HepG2 (cell line): ENCODE measurements around the gene RXYLT1. TPM values are rescaled to one million over a fixed set of nuclear protein-coding genes. Genes with fewer than 3 reads are reported as not detected.
A peak's percentile ranks its signal among the peaks of the same experiment; 100 is the strongest.

Source experiments
- AFF4 ChIP-seq: sonication (generic); formaldehyde crosslinking; IDR thresholded peaks from 2 replicates; pipeline ENCODE4 v1.4.0; 2020; ENCODE audit warnings: missing genetic modification reagents
- KLF6 ChIP-seq: IDR thresholded peaks from 2 replicates; pipeline ENCODE4 v1.8.0; 2016; ENCODE audit warnings: missing biosample characterization, missing genetic modification reagents
- MAFG ChIP-seq: sonication (generic); formaldehyde crosslinking; IDR thresholded peaks from 2 replicates; pipeline ENCODE4 v1.5.1; 2020; ENCODE audit warnings: mild to moderate bottlenecking, missing genetic modification reagents
- SPEN ChIP-seq: sonication (generic); formaldehyde crosslinking; IDR thresholded peaks from 2 replicates; pipeline ENCODE4 v1.5.1; 2020; ENCODE audit warnings: low read depth, mild to moderate bottlenecking, missing genetic modification reagents
- ZBTB33 ChIP-seq: sonication (generic); formaldehyde crosslinking; IDR thresholded peaks from 2 replicates; pipeline ENCODE4 v1.4.0; 2020; ENCODE audit warnings: missing genetic modification reagents
- ZBTB39 ChIP-seq: sonication (generic); formaldehyde crosslinking; IDR thresholded peaks from 2 replicates; pipeline ENCODE4 v1.5.0; 2020; ENCODE audit warnings: missing genetic modification reagents
- ZFAT ChIP-seq: sonication (generic); formaldehyde crosslinking; conservative IDR thresholded peaks from 2 replicates; pipeline ENCODE4 v1.8.1; 2023; ENCODE audit warnings: missing genetic modification reagents, inconsistent platforms
- ZNF136 ChIP-seq: sonication (generic); formaldehyde crosslinking; IDR thresholded peaks from 2 replicates; pipeline ENCODE4 v1.8.1; 2022; ENCODE audit warnings: low read depth, mild to moderate bottlenecking, moderate library complexity, missing genetic modification reagents
- ZNF224 ChIP-seq: sonication (generic); formaldehyde crosslinking; IDR thresholded peaks from 2 replicates; pipeline ENCODE4 v1.5.0; 2020; ENCODE audit warnings: mild to moderate bottlenecking, missing genetic modification reagents
- ZNF296 ChIP-seq: sonication (generic); formaldehyde crosslinking; conservative IDR thresholded peaks from 2 replicates; pipeline ENCODE4 v1.5.0; 2020; ENCODE audit warnings: mild to moderate bottlenecking, missing genetic modification reagents
- ZNF761 ChIP-seq: sonication (generic); formaldehyde crosslinking; conservative IDR thresholded peaks from 2 replicates; pipeline ENCODE4 v1.4.0; 2020; ENCODE audit warnings: mild to moderate bottlenecking, missing genetic modification reagents
- ZNF766 ChIP-seq: sonication (generic); formaldehyde crosslinking; IDR thresholded peaks from 2 replicates; pipeline ENCODE4 v1.5.0; 2020; ENCODE audit warnings: missing genetic modification reagents, borderline replicate concordance
- ZNF879 ChIP-seq: sonication (generic); formaldehyde crosslinking; IDR thresholded peaks from 2 replicates; pipeline ENCODE4 v1.8.1; 2023; ENCODE audit warnings: missing genetic modification reagents
- ZSCAN21 ChIP-seq: sonication (generic); formaldehyde crosslinking; IDR thresholded peaks from 2 replicates; pipeline ENCODE4 v1.8.0; 2022; ENCODE audit warnings: mild to moderate bottlenecking, missing genetic modification reagents, moderate library complexity, borderline replicate concordance
- ZSCAN29 ChIP-seq: sonication (generic); formaldehyde crosslinking; conservative IDR thresholded peaks from 2 replicates; pipeline ENCODE4 v1.4.0; 2020; ENCODE audit warnings: mild to moderate bottlenecking, missing genetic modification reagents
- ZSCAN9 ChIP-seq: IDR thresholded peaks from 2 replicates; pipeline ENCODE4 v1.6.1; 2016; ENCODE audit warnings: borderline replicate concordance
- polyA plus RNA-seq, 8 experiments: library from polyadenylated mRNA; depleted of rRNA in 3 of 8; stranded (reverse) in 7 of 8; unstranded in 1 of 8; fragments of >200 nt; fragmentation: Illumina TruSeq in 4 of 8; extraction: Trizol in 4 of 8; gene quantifications; 2 replicates each; pipeline versions ENCODE4 v1.2.1 to v1.2.3, GENCODE V29; 2011 to 2016; ENCODE audit warnings: low read depth in 4 of 8, missing spikeins in 1 of 8, mixed read lengths in 1 of 8; ENCODE audit not compliant: insufficient read depth in 1 of 8
- total RNA-seq, 5 experiments: library from RNA; depleted of rRNA; stranded (reverse); fragments of >200 nt; fragmentation: Illumina TruSeq; extraction: Trizol; gene quantifications; 2 replicates each; pipeline ENCODE4 v1.2.3, GENCODE V29; 2016; ENCODE audit warnings: low read depth in 1 of 5
- TF ChIP-seq, protein P1 (sequence below): sonication (generic); formaldehyde crosslinking; IDR thresholded peaks from 2 replicates; pipeline ENCODE4 v1.4.0; 2020; ENCODE audit warnings: missing genetic modification reagents, borderline replicate concordance
- TF ChIP-seq, protein P2 (sequence below): sonication (generic); formaldehyde crosslinking; IDR thresholded peaks from 2 replicates; pipeline ENCODE4 v1.5.0; 2020; ENCODE audit warnings: missing genetic modification reagents

The RXYLT1 gene
- total and polyA plus RNA-seq, 2 of the 13 experiments (the other 11 are each of a cell fraction or from before 2014, with no cell fraction given) = 8.3 to 15.5 TPM

GRCh38 chr12:63843721-63844390 lies 64.1 kb downstream of the RXYLT1 start (continued):
- TF ChIP-seq AFF4 (CRISPR knock-in tag) (no peak), ZSCAN29 (peak; percentile 90; the same call in 1 of the 2 replicates), ZFAT (CRISPR knock-in tag) (no peak), ZNF296 (no peak), ZNF879 (CRISPR knock-in tag) (no peak), ZSCAN21 (CRISPR knock-in tag) (peak; percentile 91), KLF6 (peak; percentile 71; the same call in 1 of the 2 replicates), ZNF224 (CRISPR knock-in tag) (no peak), SPEN (CRISPR knock-in tag) (no peak), ZNF136 (CRISPR knock-in tag) (peak; percentile 69; the same call in 1 of the 2 replicates), ZSCAN9 (CRISPR knock-in tag) (peak; percentile 63; the same call in 1 of the 2 replicates), ZNF761 (CRISPR knock-in tag) (peak; percentile 97), MAFG (0 out of 2 replicates have a peak, but pooled peaks have one; percentile 27), ZBTB33 (CRISPR knock-in tag) (peak; percentile 47; the same call in 1 of the 2 replicates), ZNF766 (peak; percentile 17; the same call in 1 of the 2 replicates), ZBTB39 (0 out of 2 replicates have a peak, but pooled peaks have one; percentile 45)
- TF ChIP-seq, protein P1, sequence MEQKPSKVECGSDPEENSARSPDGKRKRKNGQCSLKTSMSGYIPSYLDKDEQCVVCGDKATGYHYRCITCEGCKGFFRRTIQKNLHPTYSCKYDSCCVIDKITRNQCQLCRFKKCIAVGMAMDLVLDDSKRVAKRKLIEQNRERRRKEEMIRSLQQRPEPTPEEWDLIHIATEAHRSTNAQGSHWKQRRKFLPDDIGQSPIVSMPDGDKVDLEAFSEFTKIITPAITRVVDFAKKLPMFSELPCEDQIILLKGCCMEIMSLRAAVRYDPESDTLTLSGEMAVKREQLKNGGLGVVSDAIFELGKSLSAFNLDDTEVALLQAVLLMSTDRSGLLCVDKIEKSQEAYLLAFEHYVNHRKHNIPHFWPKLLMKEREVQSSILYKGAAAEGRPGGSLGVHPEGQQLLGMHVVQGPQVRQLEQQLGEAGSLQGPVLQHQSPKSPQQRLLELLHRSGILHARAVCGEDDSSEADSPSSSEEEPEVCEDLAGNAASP (CRISPR knock-in tag) = peak; percentile 25; the same call in 1 of the 2 replicates
- TF ChIP-seq, protein P2, sequence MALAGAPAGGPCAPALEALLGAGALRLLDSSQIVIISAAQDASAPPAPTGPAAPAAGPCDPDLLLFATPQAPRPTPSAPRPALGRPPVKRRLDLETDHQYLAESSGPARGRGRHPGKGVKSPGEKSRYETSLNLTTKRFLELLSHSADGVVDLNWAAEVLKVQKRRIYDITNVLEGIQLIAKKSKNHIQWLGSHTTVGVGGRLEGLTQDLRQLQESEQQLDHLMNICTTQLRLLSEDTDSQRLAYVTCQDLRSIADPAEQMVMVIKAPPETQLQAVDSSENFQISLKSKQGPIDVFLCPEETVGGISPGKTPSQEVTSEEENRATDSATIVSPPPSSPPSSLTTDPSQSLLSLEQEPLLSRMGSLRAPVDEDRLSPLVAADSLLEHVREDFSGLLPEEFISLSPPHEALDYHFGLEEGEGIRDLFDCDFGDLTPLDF = peak; percentile 19; the same call in 1 of the 2 replicates
